Neural progenitor cell (in vitro differentiated cells): Measurements from ENCODE around the gene ZNF619. TPM values are rescaled to one million over a fixed set of nuclear protein-coding genes. Genes with fewer than 3 reads are reported as not detected.

ENCODE experiments used
- DNase-seq: peaks from one replicate; pipeline ENCODE4 v3.0.0-alpha.2; 2016; ENCODE audit warnings: low spot score
- H2AFZ ChIP-seq: fragments of 200-600 bp; sonication (generic); replicated peaks from 2 replicates; pipeline ENCODE4 v1.6.1; 2016; ENCODE audit warnings: antibody characterized with exemption
- H3F3A ChIP-seq: fragments of 200-600 bp; sonication (generic); 2 replicates; pipeline ENCODE4 v1.6.1; 2016; ENCODE audit warnings: antibody characterized with exemption, low read depth
- H3K27ac ChIP-seq: fragments of 200-600 bp; sonication (generic); 2 replicates; pipeline ENCODE4 v1.5.1; 2016; ENCODE audit warnings: mild to moderate bottlenecking
- H3K27me3 ChIP-seq: fragments of 200-600 bp; sonication (generic); 2 replicates; pipeline ENCODE4 v1.6.1; 2016; ENCODE audit warnings: mild to moderate bottlenecking, moderate library complexity
- H3K36me3 ChIP-seq: fragments of 200-600 bp; sonication (generic); 2 replicates; pipeline ENCODE4 v1.5.1; 2016
- H3K4me1 ChIP-seq: fragments of 200-600 bp; sonication (generic); 2 replicates; pipeline ENCODE4 v1.6.1; 2016; ENCODE audit warnings: mixed run types
- H3K4me2 ChIP-seq: fragments of 200-600 bp; sonication (generic); 2 replicates; pipeline ENCODE4 v1.6.1; 2016
- H3K4me3 ChIP-seq: fragments of 200-600 bp; sonication (generic); 2 replicates; pipeline ENCODE4 v1.5.1; 2016
- H3K79me2 ChIP-seq: fragments of 200-600 bp; sonication (generic); 2 replicates; pipeline ENCODE4 v1.6.1; 2016; ENCODE audit warnings: low read depth
- H3K9ac ChIP-seq: fragments of 200-600 bp; sonication (generic); 2 replicates; pipeline ENCODE4 v1.6.1; 2016
- H3K9me3 ChIP-seq: fragments of 200-600 bp; sonication (generic); 2 replicates; pipeline ENCODE4 v1.5.1; 2016; ENCODE audit warnings: low read depth
- H4K20me1 ChIP-seq: fragments of 200-600 bp; sonication (generic); 2 replicates; pipeline ENCODE4 v1.6.1; 2016; ENCODE audit warnings: low read depth
- H3K27ac Mint-ChIP-seq: 3 replicates; pipeline ENCODE4 v1.8.0; 2021; ENCODE audit warnings: mixed read lengths
- H3K27me3 Mint-ChIP-seq: 2 replicates; pipeline ENCODE4 v1.8.0; 2022; ENCODE audit warnings: low read depth, mild to moderate bottlenecking, inconsistent platforms, moderate library complexity, mixed read lengths; ENCODE audit not compliant: insufficient read depth
- H3K36me3 Mint-ChIP-seq: 3 replicates; pipeline ENCODE4 v1.8.0; 2021; ENCODE audit warnings: mixed read lengths
- H3K4me1 Mint-ChIP-seq: 3 replicates; pipeline ENCODE4 v1.8.0; 2021; ENCODE audit warnings: mixed read lengths
- H3K4me3 Mint-ChIP-seq: 3 replicates; pipeline ENCODE4 v1.8.0; 2021; ENCODE audit warnings: mild to moderate bottlenecking, moderate library complexity, mixed read lengths
- H3K9me3 Mint-ChIP-seq: 3 replicates; pipeline ENCODE4 v1.8.0; 2020; ENCODE audit warnings: mixed read lengths
- EZH2 ChIP-seq: fragments of 200-600 bp; sonication (generic); IDR thresholded peaks from 2 replicates; pipeline ENCODE4 v1.6.1; 2017; ENCODE audit warnings: antibody characterized with exemption, mild to moderate bottlenecking, moderate library complexity
- EZH2phosphoT487 ChIP-seq: fragments of 200-600 bp; sonication (generic); IDR thresholded peaks from 2 replicates; pipeline ENCODE4 v1.6.1; 2017; ENCODE audit warnings: antibody characterized with exemption
- total RNA-seq: library from RNA; depleted of rRNA; stranded (reverse); fragments of >200 nt; gene quantifications from 2 replicates; pipeline ENCODE4 v1.2.3, GENCODE V29; 2015; ENCODE audit warnings: low replicate concordance
- TF ChIP-seq, protein P1 (sequence below): fragments of 200-600 bp; sonication (generic); IDR thresholded peaks from 2 replicates; pipeline ENCODE4 v1.5.1; 2017; ENCODE audit warnings: antibody characterized with exemption, mild to moderate bottlenecking

ZNF619 gene
- total RNA-seq, 1 donor from 2014 or later: 11.4 TPM

DNA sequence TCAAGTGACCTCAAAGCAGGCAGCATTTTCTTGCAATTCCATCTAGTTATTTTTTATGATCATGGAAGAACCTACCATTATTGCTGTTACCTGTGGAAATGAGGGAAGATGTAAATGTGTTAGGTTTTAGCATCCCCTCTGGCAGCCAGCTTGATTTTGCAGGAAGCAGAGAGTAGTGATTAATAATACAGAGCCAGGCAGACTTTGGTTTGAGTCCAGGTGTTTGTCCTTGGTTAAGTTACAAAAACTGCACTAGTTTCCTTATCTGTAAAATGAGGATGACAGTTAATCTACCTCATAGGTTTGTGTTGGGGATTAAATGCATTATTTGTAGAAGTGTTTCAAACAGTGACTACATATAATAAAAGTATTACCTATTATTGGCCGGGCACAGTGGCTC is 41.1 kb downstream of the ZNF619 start:
- Mint-ChIP-seq H3K9me3 (peaks cover 2% of the 10 kb centered on the region), H3K4me3 (no peak overlapping the region), H3K4me1 (no peaks in the 10 kb centered on the region), H3K27me3 (no peaks in the 10 kb centered on the region), H3K36me3 (peaks cover 33% of the 10 kb centered on the region), H3K27ac (no peak overlapping the region)
- Histone ChIP-seq H3K9me3 (no peaks in the 10 kb centered on the region), H3K4me2 (no peak overlapping the region), H3K27me3 (no peaks in the 10 kb centered on the region), H3K9ac (no peak overlapping the region), H2AFZ (no peak overlapping the region), H3K79me2 (no peaks in the 10 kb centered on the region), H3K36me3 (no peaks in the 10 kb centered on the region), H3K4me3 (no peak overlapping the region), H4K20me1 (no peaks in the 10 kb centered on the region), H3K27ac (no peak overlapping the region), H3K4me1 (no peaks in the 10 kb centered on the region), H3F3A (no peaks in the 10 kb centered on the region)
- DNase-seq: no peak
- TF ChIP-seq EZH2: no peak

DNA sequence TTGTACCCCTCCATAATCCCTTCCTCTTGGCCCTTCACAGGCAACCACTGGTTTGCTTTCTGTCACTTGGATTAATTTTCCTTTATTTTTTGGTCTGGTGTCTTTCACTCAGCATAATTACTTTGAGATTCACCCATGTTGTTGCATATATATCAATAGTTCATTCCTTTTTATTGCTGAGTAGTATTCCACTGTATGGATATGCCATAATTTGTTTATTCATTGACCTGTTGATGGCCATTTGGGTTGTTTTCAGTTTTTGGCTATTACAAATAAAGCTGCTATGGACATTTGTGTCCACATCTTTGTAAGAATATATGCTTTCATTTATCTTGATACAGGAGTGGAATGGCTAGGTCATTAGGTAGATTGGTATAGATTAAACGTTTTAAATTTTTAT is 41.9 kb downstream of the ZNF619 start:
- Histone ChIP-seq H3K27ac (no peak overlapping the region), H4K20me1 (no peaks in the 10 kb centered on the region), H2AFZ (no peak overlapping the region), H3K4me1 (no peaks in the 10 kb centered on the region), H3K27me3 (no peaks in the 10 kb centered on the region), H3K36me3 (no peaks in the 10 kb centered on the region), H3K4me3 (no peak overlapping the region), H3K4me2 (no peak overlapping the region), H3K9me3 (no peaks in the 10 kb centered on the region), H3F3A (peaks cover 3% of the 10 kb centered on the region), H3K9ac (no peak overlapping the region), H3K79me2 (no peaks in the 10 kb centered on the region)
- peaks cover 33% of the 10 kb centered on the region for H3K36me3 Mint-ChIP-seq
- peaks cover 2% of the 10 kb centered on the region for H3K9me3 Mint-ChIP-seq
- no peaks in the 10 kb centered on the region for H3K27me3 Mint-ChIP-seq
- no peak overlapping the region for H3K27ac Mint-ChIP-seq
- no peak for DNase-seq
- TF ChIP-seq EZH2phosphoT487 (no peak), EZH2 (no peak)
- TF ChIP-seq, protein P1, sequence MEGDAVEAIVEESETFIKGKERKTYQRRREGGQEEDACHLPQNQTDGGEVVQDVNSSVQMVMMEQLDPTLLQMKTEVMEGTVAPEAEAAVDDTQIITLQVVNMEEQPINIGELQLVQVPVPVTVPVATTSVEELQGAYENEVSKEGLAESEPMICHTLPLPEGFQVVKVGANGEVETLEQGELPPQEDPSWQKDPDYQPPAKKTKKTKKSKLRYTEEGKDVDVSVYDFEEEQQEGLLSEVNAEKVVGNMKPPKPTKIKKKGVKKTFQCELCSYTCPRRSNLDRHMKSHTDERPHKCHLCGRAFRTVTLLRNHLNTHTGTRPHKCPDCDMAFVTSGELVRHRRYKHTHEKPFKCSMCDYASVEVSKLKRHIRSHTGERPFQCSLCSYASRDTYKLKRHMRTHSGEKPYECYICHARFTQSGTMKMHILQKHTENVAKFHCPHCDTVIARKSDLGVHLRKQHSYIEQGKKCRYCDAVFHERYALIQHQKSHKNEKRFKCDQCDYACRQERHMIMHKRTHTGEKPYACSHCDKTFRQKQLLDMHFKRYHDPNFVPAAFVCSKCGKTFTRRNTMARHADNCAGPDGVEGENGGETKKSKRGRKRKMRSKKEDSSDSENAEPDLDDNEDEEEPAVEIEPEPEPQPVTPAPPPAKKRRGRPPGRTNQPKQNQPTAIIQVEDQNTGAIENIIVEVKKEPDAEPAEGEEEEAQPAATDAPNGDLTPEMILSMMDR: no peak
- H3K4me1 Mint-ChIP-seq: peaks cover 2% of the 10 kb centered on the region
- H3K4me3 Mint-ChIP-seq: no peak overlapping the region

DNA sequence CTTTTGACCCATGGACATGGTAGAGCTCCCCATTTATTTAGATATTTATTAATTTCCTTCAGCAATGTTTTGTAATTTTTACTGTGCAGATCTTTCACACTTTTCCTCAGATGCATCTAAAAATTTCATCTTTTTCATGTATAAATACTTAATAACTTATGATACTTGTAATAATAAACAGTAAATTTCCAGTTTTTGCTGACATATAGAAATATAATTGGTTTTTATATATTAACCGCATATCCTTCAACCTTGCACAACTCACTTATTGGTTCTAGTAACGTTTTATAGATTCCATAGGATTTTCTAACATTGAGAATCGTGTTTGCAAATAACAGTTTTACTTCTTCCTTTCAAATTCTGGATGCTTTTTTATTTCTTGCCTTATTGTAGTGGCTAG is 44.3 kb downstream of the ZNF619 start:
- no peak overlapping the region for H3K27ac ChIP-seq
- H3K4me1 ChIP-seq: peaks cover 5% of the 10 kb centered on the region
- no peak overlapping the region for H3K4me3 ChIP-seq
- Mint-ChIP-seq H3K27ac (peak overlapping the region; percentile 1), H3K36me3 (peaks cover 18% of the 10 kb centered on the region), H3K27me3 (no peaks in the 10 kb centered on the region), H3K9me3 (peaks cover 2% of the 10 kb centered on the region), H3K4me3 (no peak overlapping the region), H3K4me1 (peaks cover 18% of the 10 kb centered on the region)
- H2AFZ ChIP-seq: no peak overlapping the region
- H3K79me2 ChIP-seq: peaks cover 14% of the 10 kb centered on the region
- H3K27me3 ChIP-seq: no peaks in the 10 kb centered on the region
- TF ChIP-seq EZH2 (no peak), EZH2phosphoT487 (no peak)
- TF ChIP-seq, protein P1: no peak
- H3K9ac ChIP-seq: no peak overlapping the region
- H4K20me1 ChIP-seq: no peaks in the 10 kb centered on the region
- no peaks in the 10 kb centered on the region for H3K36me3 ChIP-seq
- H3F3A ChIP-seq: peaks cover 11% of the 10 kb centered on the region
- no peak for DNase-seq
- H3K9me3 ChIP-seq: no peaks in the 10 kb centered on the region
- H3K4me2 ChIP-seq: no peak overlapping the region

DNA sequence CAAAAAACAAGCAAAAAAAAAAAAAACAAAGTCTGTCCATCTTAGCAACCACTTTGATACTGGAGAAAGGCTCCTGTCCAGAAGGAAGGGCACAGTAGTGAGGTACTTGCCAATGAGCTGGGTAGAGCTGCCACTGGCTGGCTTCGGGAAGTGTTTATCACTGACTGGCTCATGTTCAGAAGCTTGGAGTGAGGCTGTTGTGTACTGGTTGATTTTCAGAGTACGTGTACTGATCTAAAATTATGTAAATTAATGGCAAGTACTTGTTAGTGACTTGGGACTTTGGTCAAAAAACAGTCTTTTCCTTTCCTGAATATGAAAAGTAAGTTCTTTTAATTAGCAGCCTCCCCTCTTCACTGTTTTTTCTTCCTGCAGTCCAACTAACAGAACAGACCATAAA is 46.9 kb downstream of the ZNF619 start:
- no peak overlapping the region for H3K27ac Mint-ChIP-seq
- Histone ChIP-seq H2AFZ (no peak overlapping the region), H3K9ac (peak overlapping the region; percentile 64), H3F3A (peaks cover 11% of the 10 kb centered on the region), H3K4me1 (peaks cover 5% of the 10 kb centered on the region), H4K20me1 (no peaks in the 10 kb centered on the region), H3K27ac (no peak overlapping the region), H3K9me3 (no peaks in the 10 kb centered on the region), H3K79me2 (peaks cover 34% of the 10 kb centered on the region), H3K4me2 (peak overlapping the region; percentile 93), H3K27me3 (no peaks in the 10 kb centered on the region), H3K36me3 (no peaks in the 10 kb centered on the region), H3K4me3 (peak overlapping the region; percentile 86)
- H3K9me3 Mint-ChIP-seq: peaks cover under 1% of the 10 kb centered on the region
- no peaks in the 10 kb centered on the region for H3K27me3 Mint-ChIP-seq
- DNase-seq: peak; percentile 4
- H3K4me3 Mint-ChIP-seq: peak overlapping the region; percentile 98
- TF ChIP-seq EZH2phosphoT487: no peak
- TF ChIP-seq, protein P1: no peak
- no peak for TF ChIP-seq EZH2
- H3K36me3 Mint-ChIP-seq: peaks cover 16% of the 10 kb centered on the region
- H3K4me1 Mint-ChIP-seq: peaks cover 22% of the 10 kb centered on the region
